Activated CD8-positive, alpha-beta memory T cell treated with anti-CD3 and anti-CD28 coated beads, Interleukin-2, amount 50 U/mL, for 24 hours (primary cell): Measurements from ENCODE around the gene GPC6.

ENCODE experiments used
- DNase-seq: peaks from one replicate; pipeline ENCODE4 v3.0.0-alpha.2; 2020; ENCODE audit errors: extremely low read depth

Gene GPC6

GRCh38 chr13:94031609-94032008, 805.0 kb downstream of the GPC6 start:
- DNase-seq: no peak

- no peak for DNase-seq
Measured at GRCh38 chr13:94033098-94033497, 806.5 kb downstream of the GPC6 start.

GRCh38 chr13:94033830-94034642, 807.4 kb downstream of the GPC6 start:
- DNase-seq: no peak

- DNase-seq: no peak
Measured at GRCh38 chr13:94050039-94050438, 823.4 kb downstream of the GPC6 start.

- DNase-seq: no peak
Measured at GRCh38 chr13:94050686-94051085, 824.1 kb downstream of the GPC6 start.

- no peak for DNase-seq
Measured at GRCh38 chr13:94053986-94054593, 827.5 kb downstream of the GPC6 start.

GRCh38 chr13:94056362-94056990, 829.9 kb downstream of the GPC6 start:
- DNase-seq: no peak

GRCh38 chr13:94057618-94058186, 831.1 kb downstream of the GPC6 start:
- DNase-seq: no peak

GRCh38 chr13:94058821-94059360, 832.3 kb downstream of the GPC6 start:
- no peak for DNase-seq

GRCh38 chr13:94061301-94061700, 834.7 kb downstream of the GPC6 start:
- DNase-seq: no peak

- DNase-seq: no peak
Measured at GRCh38 chr13:94063096-94063495, 836.5 kb downstream of the GPC6 start.

- DNase-seq: no peak
Measured at GRCh38 chr13:94063848-94064247, 837.2 kb downstream of the GPC6 start.

- DNase-seq: no peak
Measured at GRCh38 chr13:94065741-94066140, 839.1 kb downstream of the GPC6 start.

GRCh38 chr13:94073007-94073744, 846.6 kb downstream of the GPC6 start:
- no peak for DNase-seq

- no peak for DNase-seq
Measured at GRCh38 chr13:94079876-94080275, 853.3 kb downstream of the GPC6 start.

GRCh38 chr13:94080527-94080926, 853.9 kb downstream of the GPC6 start:
- DNase-seq: no peak

- DNase-seq: no peak
Measured at GRCh38 chr13:94087100-94087499, 860.5 kb downstream of the GPC6 start.

- no peak for DNase-seq
Measured at GRCh38 chr13:94088742-94089141, 862.1 kb downstream of the GPC6 start.

GRCh38 chr13:94090773-94091480, 864.3 kb downstream of the GPC6 start:
- DNase-seq: no peak

- DNase-seq: no peak
Measured at GRCh38 chr13:94093652-94094315, 867.2 kb downstream of the GPC6 start.
